Psoas muscle (tissue), 8 donors: Measurements from ENCODE around the gene NCAM1. TPM values are rescaled to one million over a fixed set of nuclear protein-coding genes. Genes with fewer than 3 reads are reported as not detected.
A peak's percentile ranks its signal among the peaks of the same experiment; 100 is the strongest.

Experiments
- ATAC-seq, 4 donors: fragments of 200-7000 bp; cut with Tn5 transposase; one replicate each; pipeline ENCODE4 v1.9.1; 2020; ENCODE audit warnings: moderate library complexity in 3 of 4, mild to moderate bottlenecking in 2 of 4
- DNase-seq, 2 donors: peaks; one replicate each; pipeline ENCODE4 v3.0.0-alpha.2; 2020
- H3K27ac ChIP-seq: fragments of 200-600 bp; one replicate; pipeline ENCODE4 v1.8.0; 2022
- H3K27me3 ChIP-seq, 3 donors: fragments of 200-600 bp in 1 of 3; one replicate each; pipeline versions ENCODE4 v1.6.1 to v1.8.0; 2013 to 2022; ENCODE audit warnings: low read length in 2 of 3, mild to moderate bottlenecking in 2 of 3, moderate library complexity in 1 of 3; ENCODE audit not compliant: insufficient read depth in 3 of 3
- H3K36me3 ChIP-seq, 2 donors: fragments of 200-600 bp in 1 of 2; one replicate each; pipeline versions ENCODE4 v1.6.1 to v1.8.0; 2013 to 2022; ENCODE audit warnings: low read depth in 1 of 2, mild to moderate bottlenecking in 1 of 2, moderate library complexity in 1 of 2; ENCODE audit not compliant: insufficient read depth in 1 of 2
- H3K4me1 ChIP-seq: fragments of 200-600 bp; one replicate; pipeline ENCODE4 v1.8.0; 2022
- H3K4me3 ChIP-seq: fragments of 200-600 bp; one replicate; pipeline ENCODE4 v1.8.0; 2022; ENCODE audit warnings: mild to moderate bottlenecking
- H3K9me3 ChIP-seq: fragments of 200-600 bp; one replicate; pipeline ENCODE4 v1.8.0; 2022
- WGBS, 3 donors: extraction: QIAGEN DNeasy Blood & Tissue Kit; methylation state at CpG; one replicate each; pipeline versions ENCODE4 v1.1.6 to v1.1.7; 2013; 5-methylcytosine and 5-hydroxymethylcytosine counted together
- intact Hi-C, 2 donors: fragments of 100-400 bp; cut with DNase I; formaldehyde crosslinking; loops; one replicate each; pipeline versions ENCODE4 v1.11.0 to v1.14.2; 2022
- polyA plus RNA-seq, 3 donors: library from polyadenylated mRNA; stranded (reverse); fragments of 200-250 nt; gene quantifications; one replicate each; pipeline ENCODE4 v1.2.3, GENCODE V29; 2013
- total RNA-seq, 4 donors: library from RNA; stranded (reverse); fragmentation: NEBNext Ultra II Directional in 2 of 4; extraction: Animal tissue kit (Norgen Biotek cat#: 25700) in 2 of 4; gene quantifications; one replicate each; pipeline versions ENCODE4 v1.2.1 to v1.2.4, GENCODE V29; 2021 to 2023
- TF ChIP-seq, protein P1 (sequence below): fragments of 200-600 bp; IDR thresholded peaks from one replicate; pipeline ENCODE4 v1.8.0; 2022; ENCODE audit warnings: antibody characterized with exemption
- donor health status: healthy with polysubstance abuse.
- donor health status: DM: no; HTN: no; CAD: no; lungs with moderate emphysema.
- donor health status: Bipolar disorder and iron deficiency.
- donor health status: healthy.
- donor health status: DM: yes; HTN: yes; CAD: no.
- donor health status: DM: no; HTN: no; CAD: no.
- donor health status: DM: no; HTN: no; CAD: no.
- donor health status: DM: yes; HTN: yes; CAD: no.

The NCAM1 gene
- total and polyA plus RNA-seq, 7 donors = 1.3 to 50.3 (median 3.0) TPM

DNA sequence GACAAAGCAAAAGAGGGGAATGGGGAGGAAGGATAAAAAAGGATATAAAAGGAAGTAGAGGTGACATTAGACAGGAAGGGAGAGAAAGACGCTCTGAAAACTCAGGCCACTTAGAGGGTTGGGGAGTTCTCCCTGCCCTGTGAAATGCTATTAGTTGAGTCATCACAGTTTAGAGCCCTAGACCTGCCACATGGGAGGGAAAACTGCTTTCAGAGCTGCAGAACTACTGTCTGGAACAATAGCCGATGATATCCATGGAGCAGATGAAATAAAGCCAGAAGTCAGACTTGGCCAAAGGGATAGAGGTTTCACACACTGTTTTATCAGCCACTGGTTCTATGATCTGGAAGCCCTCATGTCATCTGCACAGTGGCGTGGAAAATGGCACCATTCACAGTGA, 157.9 kb downstream of the NCAM1 start:
- ATAC-seq (peak in 3 of 4 donors; percentile 27 to 38 (median 34)), DNase-seq (no peak)
- no peak overlapping the region for H3K4me3 ChIP-seq
- H3K36me3 ChIP-seq = no peaks in the 10 kb centered on the region
- no peak overlapping the region for H3K27ac ChIP-seq
- H3K27me3 ChIP-seq = no peaks in the 10 kb centered on the region
- H3K4me1 ChIP-seq = no peaks in the 10 kb centered on the region
- intact Hi-C loops = loop anchor here in 1 of 2 donors (5.0 to 10.0 kb wide), 2 partner anchors 168 to 824 kb away; no protein-coding TSS in a partner anchor
- TF ChIP-seq, protein P1, sequence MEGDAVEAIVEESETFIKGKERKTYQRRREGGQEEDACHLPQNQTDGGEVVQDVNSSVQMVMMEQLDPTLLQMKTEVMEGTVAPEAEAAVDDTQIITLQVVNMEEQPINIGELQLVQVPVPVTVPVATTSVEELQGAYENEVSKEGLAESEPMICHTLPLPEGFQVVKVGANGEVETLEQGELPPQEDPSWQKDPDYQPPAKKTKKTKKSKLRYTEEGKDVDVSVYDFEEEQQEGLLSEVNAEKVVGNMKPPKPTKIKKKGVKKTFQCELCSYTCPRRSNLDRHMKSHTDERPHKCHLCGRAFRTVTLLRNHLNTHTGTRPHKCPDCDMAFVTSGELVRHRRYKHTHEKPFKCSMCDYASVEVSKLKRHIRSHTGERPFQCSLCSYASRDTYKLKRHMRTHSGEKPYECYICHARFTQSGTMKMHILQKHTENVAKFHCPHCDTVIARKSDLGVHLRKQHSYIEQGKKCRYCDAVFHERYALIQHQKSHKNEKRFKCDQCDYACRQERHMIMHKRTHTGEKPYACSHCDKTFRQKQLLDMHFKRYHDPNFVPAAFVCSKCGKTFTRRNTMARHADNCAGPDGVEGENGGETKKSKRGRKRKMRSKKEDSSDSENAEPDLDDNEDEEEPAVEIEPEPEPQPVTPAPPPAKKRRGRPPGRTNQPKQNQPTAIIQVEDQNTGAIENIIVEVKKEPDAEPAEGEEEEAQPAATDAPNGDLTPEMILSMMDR = no peak
- 50 to 56% (median 56%) methylated on average over 3 of the region's 3 CpGs for WGBS, 3 donors
- H3K9me3 ChIP-seq = no peaks in the 10 kb centered on the region

DNA sequence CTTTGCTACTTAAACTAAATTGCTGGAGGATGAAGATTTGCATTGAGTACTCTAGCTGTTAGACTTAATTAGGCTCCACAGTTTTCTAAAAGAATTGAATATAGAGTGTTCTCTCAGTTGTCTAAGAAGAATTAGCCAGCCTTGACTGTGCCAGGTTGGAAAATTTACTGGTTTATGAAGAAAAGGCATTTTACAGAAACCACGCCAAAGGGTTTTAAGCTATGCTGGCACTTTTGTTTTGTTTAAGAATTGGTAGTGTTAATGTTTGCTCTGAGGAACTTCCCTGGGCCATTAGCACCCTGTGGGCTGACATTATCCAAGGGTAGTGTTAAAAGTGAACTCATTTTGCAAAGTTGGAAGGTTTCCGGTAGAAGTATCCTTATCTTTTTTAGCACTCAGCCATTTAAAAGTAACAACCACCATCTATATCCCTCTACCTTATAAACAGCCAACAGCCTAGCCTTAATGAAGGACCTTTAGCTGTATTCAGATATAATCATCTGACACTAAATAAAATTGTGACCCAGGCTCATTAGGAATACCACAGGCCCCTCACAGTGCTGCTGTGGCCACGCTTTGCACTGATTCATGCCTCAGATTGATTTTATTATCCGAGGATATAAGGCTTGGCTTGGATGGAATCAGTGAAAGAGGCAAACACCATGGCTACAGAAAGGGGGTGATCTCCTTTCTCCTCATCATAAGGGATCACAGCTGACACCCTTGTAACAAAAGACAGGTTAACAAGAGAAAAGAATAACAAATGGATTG, 158.9 kb downstream of the NCAM1 start:
- Histone ChIP-seq H3K27me3 (no peaks in the 10 kb centered on the region), H3K9me3 (no peaks in the 10 kb centered on the region), H3K27ac (no peak overlapping the region), H3K4me3 (no peak overlapping the region), H3K36me3 (no peaks in the 10 kb centered on the region), H3K4me1 (no peaks in the 10 kb centered on the region)
- DNase-seq = no peak
- TF ChIP-seq, protein P1 = no peak
- WGBS, 3 donors = 73 to 82% (median 76%) methylated on average over 4 of the region's 4 CpGs
- intact Hi-C loops = loop anchor here in 1 of 2 donors (5.0 to 10.0 kb wide), 2 partner anchors 167 to 825 kb away; no protein-coding TSS in a partner anchor
- no peak for ATAC-seq

DNA sequence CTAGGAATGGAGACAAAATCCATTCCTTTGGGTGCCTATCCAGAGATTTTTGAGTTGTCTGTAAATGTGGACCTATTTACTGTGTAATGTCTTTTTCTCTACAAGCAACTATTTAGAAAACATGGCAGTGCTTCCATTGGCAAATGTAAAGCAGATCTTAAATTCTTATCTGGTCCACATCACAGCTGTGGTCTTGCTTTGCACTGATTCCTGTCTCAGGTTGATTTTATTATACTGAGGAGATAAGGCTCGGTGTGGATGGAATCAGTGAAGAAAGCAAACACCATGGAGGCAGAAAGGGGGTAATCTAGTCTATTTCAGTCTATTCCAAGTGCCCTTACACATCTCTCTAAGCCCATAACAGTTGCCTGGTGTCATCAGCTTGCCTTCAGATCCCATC, 160.5 kb downstream of the NCAM1 start:
- H3K9me3 ChIP-seq = no peaks in the 10 kb centered on the region
- DNase-seq = no peak
- intact Hi-C loops = no loop called here
- H3K27ac ChIP-seq = no peak overlapping the region
- no peaks in the 10 kb centered on the region for H3K36me3 ChIP-seq
- no peaks in the 10 kb centered on the region for H3K27me3 ChIP-seq
- H3K4me3 ChIP-seq = no peak overlapping the region
- TF ChIP-seq, protein P1 = no peak
- no peaks in the 10 kb centered on the region for H3K4me1 ChIP-seq
- 79 to 92% (median 88%) methylated on average over 1 of the region's 1 CpG for WGBS, 3 donors
- ATAC-seq = no peak

DNA sequence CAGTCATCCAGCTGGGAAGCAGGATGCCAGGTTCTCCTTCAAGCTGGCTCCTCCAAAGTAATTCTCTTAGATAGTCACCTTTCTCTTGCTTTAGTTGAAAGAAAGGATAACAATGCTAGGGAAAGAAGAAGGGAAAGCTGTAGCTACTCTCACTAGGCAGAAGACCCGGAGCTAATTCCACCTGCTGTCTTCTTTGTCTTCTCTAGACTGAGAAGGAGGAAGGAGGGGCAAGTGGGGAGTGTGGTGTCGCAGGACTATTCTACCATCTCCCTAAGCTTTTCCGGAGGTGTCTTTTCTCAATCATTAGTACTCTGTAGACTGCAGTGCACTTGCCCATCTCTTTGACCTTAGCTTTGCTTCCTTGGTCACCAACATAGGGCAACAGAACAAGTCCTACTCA, 162.8 kb downstream of the NCAM1 start:
- 85 to 94% (median 88%) methylated on average over 3 of the region's 3 CpGs for WGBS, 3 donors
- ATAC-seq (no peak), DNase-seq (no peak)
- Histone ChIP-seq H3K4me3 (no peak overlapping the region), H3K4me1 (no peaks in the 10 kb centered on the region), H3K9me3 (no peaks in the 10 kb centered on the region), H3K27me3 (peaks cover 0 to 1% (median 0%) of the 10 kb centered on the region in 3 donors), H3K36me3 (no peaks in the 10 kb centered on the region), H3K27ac (no peak overlapping the region)
- intact Hi-C loops = no loop called here
- TF ChIP-seq, protein P1 = no peak
